Peyer's patch (tissue), 4 donors: ENCODE data around the gene NTN4. TPM values are rescaled to one million over a fixed set of nuclear protein-coding genes. Genes with fewer than 3 reads are reported as not detected.

ENCODE experiments used
- DNase-seq, 3 donors: peaks; one replicate each; pipeline ENCODE4 v3.0.0-alpha.2; 2017 to 2019
- H3K27ac ChIP-seq, 4 donors: fragments of 200-600 bp; sonication (generic); one replicate each; pipeline ENCODE4 v1.5.1; 2016 to 2019
- H3K27me3 ChIP-seq, 2 donors: fragments of 200-600 bp; sonication (generic); one replicate each; pipeline ENCODE4 v1.5.1; 2019
- H3K36me3 ChIP-seq, 3 donors: fragments of 200-600 bp; sonication (generic); one replicate each; pipeline ENCODE4 v1.5.1; 2016 to 2019
- H3K4me1 ChIP-seq, 4 donors: fragments of 200-600 bp; sonication (generic); one replicate each; pipeline ENCODE4 v1.5.1; 2016 to 2019
- H3K4me3 ChIP-seq, 4 donors: fragments of 200-600 bp; sonication (generic); 1 replicate in 3 of 4; 2 replicates in 1 of 4; pipeline ENCODE4 v1.5.1; 2016 to 2019; ENCODE audit warnings: mild to moderate bottlenecking in 1 of 4
- H3K9me3 ChIP-seq, 4 donors: fragments of 200-600 bp; sonication (generic); one replicate each; pipeline ENCODE4 v1.5.1; 2016 to 2019; ENCODE audit warnings: mild to moderate bottlenecking in 1 of 4
- CTCF ChIP-seq, 6 experiments: fragments of 450-650 bp in 4 of 6; fragments of 200-600 bp in 2 of 6; sonication (generic) in 1 of 6; IDR thresholded peaks; one replicate each; pipeline ENCODE4 v1.5.1; 2017 to 2019; ENCODE audit warnings: antibody characterized with exemption in 6 of 6, mild to moderate bottlenecking in 3 of 6, moderate library complexity in 1 of 6
- POLR2A ChIP-seq, 2 donors: fragments of 450-650 bp; IDR thresholded peaks; one replicate each; pipeline ENCODE4 v1.5.1; 2017; ENCODE audit warnings: antibody characterized with exemption in 2 of 2, mild to moderate bottlenecking in 2 of 2, moderate library complexity in 2 of 2
- total RNA-seq, 4 donors: library from RNA; depleted of rRNA; stranded (reverse); fragments of >200 nt; gene quantifications; one replicate each; pipeline ENCODE4 v1.1.0, GENCODE V29; 2016

Gene NTN4
- total RNA-seq, 4 donors from 2014 or later, result 12.3 to 20.6 (median 16.6) TPM

DNA sequence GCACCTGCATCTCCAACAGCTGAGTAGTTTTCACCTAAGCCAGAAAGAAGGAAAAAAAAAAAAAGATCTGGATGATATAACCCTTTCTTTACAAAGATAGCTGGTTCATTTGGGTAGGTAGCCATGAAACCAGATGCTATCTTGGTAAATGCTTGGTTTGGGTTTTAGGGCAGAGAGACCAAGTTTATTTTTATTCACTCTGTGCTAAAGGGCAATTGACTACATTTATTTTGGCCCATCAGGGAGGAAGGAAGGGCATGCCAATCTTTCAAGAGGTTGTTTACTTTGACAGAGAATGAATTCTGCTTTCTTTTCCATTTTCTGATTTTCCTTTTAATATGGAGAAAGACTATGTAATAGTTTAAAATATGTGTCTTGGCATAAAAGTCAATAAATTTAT lies 91.0 kb downstream of the NTN4 start:
- no peaks in the 10 kb centered on the region for H3K36me3 ChIP-seq
- no peaks in the 10 kb centered on the region for H3K4me1 ChIP-seq
- DNase-seq, result no peak
- no peak for TF ChIP-seq CTCF (IDR thresholded peaks at IDR 0.05)
- TF ChIP-seq POLR2A (IDR thresholded peaks at IDR 0.05), result no peak
- H3K27me3 ChIP-seq, result no peaks in the 10 kb centered on the region
- no peak overlapping the region for H3K4me3 ChIP-seq
- H3K9me3 ChIP-seq, result no peaks in the 10 kb centered on the region
- H3K27ac ChIP-seq, result no peak overlapping the region

- Histone ChIP-seq H3K36me3 (no peaks in the 10 kb centered on the region), H3K27me3 (no peaks in the 10 kb centered on the region), H3K9me3 (no peaks in the 10 kb centered on the region), H3K4me1 (no peaks in the 10 kb centered on the region), H3K27ac (no peak overlapping the region), H3K4me3 (no peak overlapping the region)
- TF ChIP-seq CTCF (IDR thresholded peaks at IDR 0.05), result no peak
- TF ChIP-seq POLR2A (IDR thresholded peaks at IDR 0.05), result no peak
- DNase-seq, result peak in 1 of 3 donors; percentile 48
Observed at GRCh38 chr12:95694136-95694535, 96.4 kb downstream of the NTN4 start.

- TF ChIP-seq POLR2A (IDR thresholded peaks at IDR 0.05), result no peak
- no peak for TF ChIP-seq CTCF (IDR thresholded peaks at IDR 0.05)
- H3K27ac ChIP-seq, result no peak overlapping the region
- no peaks in the 10 kb centered on the region for H3K27me3 ChIP-seq
- no peaks in the 10 kb centered on the region for H3K9me3 ChIP-seq
- no peaks in the 10 kb centered on the region for H3K4me1 ChIP-seq
- no peak overlapping the region for H3K4me3 ChIP-seq
- H3K36me3 ChIP-seq, result no peaks in the 10 kb centered on the region
- no peak for DNase-seq
Observed at GRCh38 chr12:95693689-95694088, 96.9 kb downstream of the NTN4 start.

GRCh38 chr12:95690861-95691635 lies 99.5 kb downstream of the NTN4 start:
- no peaks in the 10 kb centered on the region for H3K36me3 ChIP-seq
- H3K4me3 ChIP-seq, result no peak overlapping the region
- no peak overlapping the region for H3K27ac ChIP-seq
- H3K4me1 ChIP-seq, result no peaks in the 10 kb centered on the region
- no peak for DNase-seq
- H3K27me3 ChIP-seq, result no peaks in the 10 kb centered on the region
- TF ChIP-seq CTCF (IDR thresholded peaks at IDR 0.05) (no peak), POLR2A (IDR thresholded peaks at IDR 0.05) (no peak)
- no peaks in the 10 kb centered on the region for H3K9me3 ChIP-seq

GRCh38 chr12:95687937-95688336 lies 102.6 kb downstream of the NTN4 start:
- no peak for TF ChIP-seq POLR2A (IDR thresholded peaks at IDR 0.05)
- no peak for TF ChIP-seq CTCF (IDR thresholded peaks at IDR 0.05)
- Histone ChIP-seq H3K27me3 (no peaks in the 10 kb centered on the region), H3K4me1 (no peaks in the 10 kb centered on the region), H3K36me3 (no peaks in the 10 kb centered on the region), H3K27ac (no peak overlapping the region), H3K9me3 (no peaks in the 10 kb centered on the region), H3K4me3 (no peak overlapping the region)
- DNase-seq, result no peak
